HEK293T (cell line): Measurements from ENCODE around the gene LYPD5.

Experiments
- ARNT ChIP-seq: fragments of 450-650 bp; IDR thresholded peaks from 2 replicates; pipeline ENCODE4 v1.6.1; 2017; ENCODE audit warnings: mild to moderate bottlenecking
- BHLHE40 ChIP-seq: fragments of 450-650 bp; IDR thresholded peaks from 2 replicates; pipeline ENCODE4 v1.6.1; 2016; ENCODE audit warnings: mild to moderate bottlenecking, moderate library complexity, borderline replicate concordance
- CTBP1 ChIP-seq: fragments of 450-650 bp; IDR thresholded peaks from 2 replicates; pipeline ENCODE4 v1.6.1; 2016; ENCODE audit warnings: borderline replicate concordance
- ELF4 ChIP-seq: fragments of 450-650 bp; IDR thresholded peaks from 2 replicates; pipeline ENCODE4 v1.6.1; 2017; ENCODE audit warnings: antibody characterized with exemption
- FOXK2 ChIP-seq: fragments of 450-650 bp; IDR thresholded peaks from 2 replicates; pipeline ENCODE4 v1.6.1; 2016; ENCODE audit warnings: mild to moderate bottlenecking
- FOXM1 ChIP-seq: fragments of 450-650 bp; IDR thresholded peaks from 2 replicates; pipeline ENCODE4 v1.6.1; 2017; ENCODE audit warnings: mild to moderate bottlenecking, borderline replicate concordance
- HDGF ChIP-seq: fragments of 450-650 bp; IDR thresholded peaks from 2 replicates; pipeline ENCODE4 v1.6.1; 2017; ENCODE audit warnings: antibody characterized with exemption, borderline replicate concordance
- L3MBTL2 ChIP-seq: fragments of 450-650 bp; conservative IDR thresholded peaks from 2 replicates; pipeline ENCODE4 v1.6.1; 2016; ENCODE audit warnings: mild to moderate bottlenecking
- LEF1 ChIP-seq: fragments of 450-650 bp; IDR thresholded peaks from 2 replicates; pipeline ENCODE4 v1.6.1; 2017; ENCODE audit warnings: mild to moderate bottlenecking, borderline replicate concordance
- SP1 ChIP-seq: fragments of 450-650 bp; IDR thresholded peaks from 2 replicates; pipeline ENCODE4 v1.6.1; 2017
- TARDBP ChIP-seq: fragments of 450-650 bp; IDR thresholded peaks from 2 replicates; pipeline ENCODE4 v1.6.1; 2016
- TF ChIP-seq, protein P1 (sequence below): fragments of 450-650 bp; IDR thresholded peaks from 2 replicates; pipeline ENCODE4 v1.6.1; 2016

DNA sequence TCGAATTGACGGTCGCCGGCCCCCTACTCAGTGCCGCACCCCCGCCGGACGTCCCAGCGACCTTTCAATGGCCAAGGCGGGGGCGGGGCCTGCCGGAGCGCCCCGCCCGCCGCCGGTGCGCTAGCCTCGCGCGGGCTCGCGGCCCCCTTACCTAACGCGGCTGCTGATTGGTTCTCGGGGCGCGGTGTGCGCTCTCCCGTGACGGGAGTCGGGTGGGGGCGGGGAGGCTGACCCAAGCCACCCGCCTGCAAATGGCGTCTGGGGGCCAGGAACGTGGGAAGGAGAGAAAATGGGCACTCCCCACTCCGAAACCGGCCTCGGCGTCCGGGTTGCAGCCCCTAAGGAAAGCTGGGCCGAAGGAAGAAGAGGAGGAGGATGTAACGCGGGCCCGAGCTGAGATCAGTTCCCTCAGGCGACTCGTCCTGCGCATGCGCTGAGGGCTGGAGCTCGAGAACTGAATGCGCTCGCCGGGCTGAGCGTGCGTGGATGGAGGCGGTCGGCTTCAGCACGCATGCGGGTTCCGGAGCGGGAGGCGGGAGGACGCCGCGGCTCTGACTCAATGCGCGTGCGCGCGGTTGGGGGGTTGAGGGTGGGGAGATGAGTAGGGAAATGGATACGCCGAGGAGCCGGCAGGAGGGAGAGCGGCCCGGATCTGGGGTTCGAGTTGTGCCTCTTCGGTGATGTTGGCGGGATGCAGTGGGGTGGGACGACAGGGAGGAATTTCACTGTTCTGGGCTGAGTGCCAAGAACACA lies 47.6 kb downstream of the LYPD5 start, which contains the start of gene SMG9:
- TF ChIP-seq LEF1 (no peak), TARDBP (no peak), SP1 (no peak), ARNT (no peak), FOXK2 (no peak), BHLHE40 (no peak), FOXM1 (peak; percentile 47; the same call in 1 of the 2 replicates), HDGF (no peak), L3MBTL2 (no peak), CTBP1 (no peak; the same call in 1 of the 2 replicates), ELF4 (no peak)
- TF ChIP-seq, protein P1, sequence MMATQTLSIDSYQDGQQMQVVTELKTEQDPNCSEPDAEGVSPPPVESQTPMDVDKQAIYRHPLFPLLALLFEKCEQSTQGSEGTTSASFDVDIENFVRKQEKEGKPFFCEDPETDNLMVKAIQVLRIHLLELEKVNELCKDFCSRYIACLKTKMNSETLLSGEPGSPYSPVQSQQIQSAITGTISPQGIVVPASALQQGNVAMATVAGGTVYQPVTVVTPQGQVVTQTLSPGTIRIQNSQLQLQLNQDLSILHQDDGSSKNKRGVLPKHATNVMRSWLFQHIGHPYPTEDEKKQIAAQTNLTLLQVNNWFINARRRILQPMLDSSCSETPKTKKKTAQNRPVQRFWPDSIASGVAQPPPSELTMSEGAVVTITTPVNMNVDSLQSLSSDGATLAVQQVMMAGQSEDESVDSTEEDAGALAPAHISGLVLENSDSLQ = no peak
